DMS114 treated with DMSO at 0.1 percent for 48 hours (cell line): Measurements from ENCODE around the gene CCR3.
"Not testable (repeated sequence)": the region's sequence is repeated elsewhere in the genome, so short reads cannot be mapped to it uniquely, and the experiment has no call there.

ENCODE experiments used
- DNase-seq: peaks from one replicate; lab custom pipeline; 2025; ENCODE audit not compliant: unreplicated experiment; lab: John Stamatoyannopoulos, UW

The CCR3 gene

GRCh38 chr3:46242120-46242519 lies at the start of gene CCR3:
Gene CCR3 (plus strand): TSS chr3:46242460. CDS start chr3:46265159, 22,699 bp downstream.
- no peak for DNase-seq

GRCh38 chr3:46192939-46193338 lies 49.3 kb upstream of the CCR3 start:
- DNase-seq = no peak

- DNase-seq = no peak
Measured at GRCh38 chr3:46193436-46193835, 48.8 kb upstream of the CCR3 start.

- DNase-seq = no peak
Measured at GRCh38 chr3:46194868-46195553, 47.2 kb upstream of the CCR3 start.

GRCh38 chr3:46196261-46196957 lies 45.9 kb upstream of the CCR3 start:
- DNase-seq = no peak

- DNase-seq = no peak
Measured at GRCh38 chr3:46200211-46200610, 42.0 kb upstream of the CCR3 start.

GRCh38 chr3:46200790-46201189 lies 41.5 kb upstream of the CCR3 start:
- no peak for DNase-seq

GRCh38 chr3:46202535-46202934 lies 39.7 kb upstream of the CCR3 start:
- DNase-seq = no peak

GRCh38 chr3:46203681-46204080 lies 38.6 kb upstream of the CCR3 start:
- no peak for DNase-seq

GRCh38 chr3:46205286-46205960 lies 36.8 kb upstream of the CCR3 start:
- no peak for DNase-seq

- no peak for DNase-seq
Measured at GRCh38 chr3:46206282-46207015, 35.8 kb upstream of the CCR3 start.

- DNase-seq = not testable (repeated sequence)
Measured at GRCh38 chr3:46207514-46207913, 34.7 kb upstream of the CCR3 start.

GRCh38 chr3:46208167-46208704 lies 34.0 kb upstream of the CCR3 start, which contains the start of gene CCR1:
Gene CCR1 (minus strand): TSS chr3:46208313. CDS start chr3:46204313, 4,000 bp downstream.
- DNase-seq = no peak

GRCh38 chr3:46209053-46209452 lies 33.2 kb upstream of the CCR3 start:
- DNase-seq = no peak

GRCh38 chr3:46209746-46210470 lies 32.4 kb upstream of the CCR3 start:
- DNase-seq = no peak

- no peak for DNase-seq
Measured at GRCh38 chr3:46212101-46212500, 30.2 kb upstream of the CCR3 start.

- no peak for DNase-seq
Measured at GRCh38 chr3:46213201-46213600, 29.1 kb upstream of the CCR3 start.

GRCh38 chr3:46214751-46215352 lies 27.4 kb upstream of the CCR3 start:
- DNase-seq = no peak

- no peak for DNase-seq
Measured at GRCh38 chr3:46215810-46216414, 26.3 kb upstream of the CCR3 start.
